ENCODE data around the gene PWP1. TPM values are rescaled to one million over a fixed set of nuclear protein-coding genes. Genes with fewer than 3 reads are reported as not detected.
A peak's percentile ranks its signal among the peaks of the same experiment; 100 is the strongest.

The PWP1 gene
- total and polyA plus RNA-seq, 9 of the 15 experiments (the other 6 are each of a cell fraction or from before 2014, with no cell fraction given): 61.6 to 401 (median 111) TPM

DNA sequence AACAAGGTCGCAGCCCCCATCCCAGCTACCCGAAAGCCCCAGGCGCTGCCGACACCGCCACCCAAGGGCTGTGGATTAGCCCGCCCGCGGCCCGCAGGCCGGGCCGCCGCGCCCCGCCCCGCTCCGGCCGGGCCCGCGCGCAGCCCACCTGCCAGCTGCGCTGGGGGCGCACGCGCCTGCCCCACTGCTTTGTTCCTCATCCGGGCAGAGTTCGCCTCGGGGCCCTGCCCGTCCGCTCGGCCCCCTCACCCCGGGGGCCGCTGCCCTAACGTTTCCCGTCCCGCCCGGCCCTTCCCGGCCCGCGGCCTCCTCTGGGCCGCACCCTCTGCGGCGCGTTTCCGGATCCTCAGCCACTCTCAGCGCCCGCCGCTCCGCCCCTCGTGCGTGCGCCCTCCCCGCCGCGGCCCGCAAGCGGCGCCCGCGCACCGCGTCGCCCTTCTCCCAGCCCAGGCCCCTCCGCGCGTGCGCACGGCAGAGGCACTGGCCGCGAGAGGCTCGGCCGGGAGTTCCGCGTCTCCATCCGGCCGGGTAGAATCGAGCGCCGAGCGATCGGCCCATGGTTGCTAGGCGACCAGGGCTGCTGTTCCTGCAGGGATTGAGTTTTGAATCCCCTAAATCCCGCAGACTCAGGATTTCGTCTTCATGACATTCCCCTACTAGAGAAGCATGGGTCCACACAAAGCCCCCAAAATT, 75.4 kb downstream of the PWP1 start, which contains the start of gene PRDM4 (continued):
- TF ChIP-seq L3MBTL2 (IDR thresholded peaks at IDR 0.05) (peak; percentile 77), HDAC6 (IDR thresholded peaks at IDR 0.05; ENCODE audit: low read depth, low read length) (no peak), MAZ (CRISPR knock-in tag; conservative IDR thresholded peaks at IDR 0.05 in 1 of 2, IDR thresholded peaks at IDR 0.05 in 1 of 2) (peak; percentile 59 to 93; a peak in 3 of 4 replicates), HMBOX1 (IDR thresholded peaks at IDR 0.05) (no peak), ZNF444 (CRISPR knock-in tag; IDR thresholded peaks at IDR 0.05) (no peak), ZC3H11A (IDR thresholded peaks at IDR 0.05; ENCODE audit: low read depth, low read length) (no peak), ATF1 (CRISPR knock-in tag; IDR thresholded peaks at IDR 0.05) (0 out of 2 replicates have a peak, but pooled peaks have one; percentile 50), ATF1 (tag; IDR thresholded peaks at IDR 0.05) (peak; percentile 87), ZNF57 (CRISPR knock-in tag; IDR thresholded peaks at IDR 0.05) (no peak), MLLT1 (IDR thresholded peaks at IDR 0.05) (peak in 1 of 2 experiments; percentile 99; a peak in 2 of 4 replicates), MYC (IDR thresholded peaks at IDR 0.05; ENCODE audit: low read depth, low read length) (peak; percentile 83), MYC (CRISPR knock-in tag; IDR thresholded peaks at IDR 0.05; ENCODE audit: borderline replicate concordance, low read depth) (no peak), YBX1 (IDR thresholded peaks at IDR 0.05) (no peak)
- TF ChIP-seq, protein P1, sequence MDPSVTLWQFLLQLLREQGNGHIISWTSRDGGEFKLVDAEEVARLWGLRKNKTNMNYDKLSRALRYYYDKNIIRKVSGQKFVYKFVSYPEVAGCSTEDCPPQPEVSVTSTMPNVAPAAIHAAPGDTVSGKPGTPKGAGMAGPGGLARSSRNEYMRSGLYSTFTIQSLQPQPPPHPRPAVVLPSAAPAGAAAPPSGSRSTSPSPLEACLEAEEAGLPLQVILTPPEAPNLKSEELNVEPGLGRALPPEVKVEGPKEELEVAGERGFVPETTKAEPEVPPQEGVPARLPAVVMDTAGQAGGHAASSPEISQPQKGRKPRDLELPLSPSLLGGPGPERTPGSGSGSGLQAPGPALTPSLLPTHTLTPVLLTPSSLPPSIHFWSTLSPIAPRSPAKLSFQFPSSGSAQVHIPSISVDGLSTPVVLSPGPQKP (CRISPR knock-in tag; IDR thresholded peaks at IDR 0.05): no peak
- TF ChIP-seq, protein P2, sequence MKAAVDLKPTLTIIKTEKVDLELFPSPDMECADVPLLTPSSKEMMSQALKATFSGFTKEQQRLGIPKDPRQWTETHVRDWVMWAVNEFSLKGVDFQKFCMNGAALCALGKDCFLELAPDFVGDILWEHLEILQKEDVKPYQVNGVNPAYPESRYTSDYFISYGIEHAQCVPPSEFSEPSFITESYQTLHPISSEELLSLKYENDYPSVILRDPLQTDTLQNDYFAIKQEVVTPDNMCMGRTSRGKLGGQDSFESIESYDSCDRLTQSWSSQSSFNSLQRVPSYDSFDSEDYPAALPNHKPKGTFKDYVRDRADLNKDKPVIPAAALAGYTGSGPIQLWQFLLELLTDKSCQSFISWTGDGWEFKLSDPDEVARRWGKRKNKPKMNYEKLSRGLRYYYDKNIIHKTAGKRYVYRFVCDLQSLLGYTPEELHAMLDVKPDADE (conservative IDR thresholded peaks at IDR 0.05; ENCODE audit: control insufficient read depth, low read depth, low read length): no peak; the same call in 1 of the 2 replicates
- TF ChIP-seq, protein P3, sequence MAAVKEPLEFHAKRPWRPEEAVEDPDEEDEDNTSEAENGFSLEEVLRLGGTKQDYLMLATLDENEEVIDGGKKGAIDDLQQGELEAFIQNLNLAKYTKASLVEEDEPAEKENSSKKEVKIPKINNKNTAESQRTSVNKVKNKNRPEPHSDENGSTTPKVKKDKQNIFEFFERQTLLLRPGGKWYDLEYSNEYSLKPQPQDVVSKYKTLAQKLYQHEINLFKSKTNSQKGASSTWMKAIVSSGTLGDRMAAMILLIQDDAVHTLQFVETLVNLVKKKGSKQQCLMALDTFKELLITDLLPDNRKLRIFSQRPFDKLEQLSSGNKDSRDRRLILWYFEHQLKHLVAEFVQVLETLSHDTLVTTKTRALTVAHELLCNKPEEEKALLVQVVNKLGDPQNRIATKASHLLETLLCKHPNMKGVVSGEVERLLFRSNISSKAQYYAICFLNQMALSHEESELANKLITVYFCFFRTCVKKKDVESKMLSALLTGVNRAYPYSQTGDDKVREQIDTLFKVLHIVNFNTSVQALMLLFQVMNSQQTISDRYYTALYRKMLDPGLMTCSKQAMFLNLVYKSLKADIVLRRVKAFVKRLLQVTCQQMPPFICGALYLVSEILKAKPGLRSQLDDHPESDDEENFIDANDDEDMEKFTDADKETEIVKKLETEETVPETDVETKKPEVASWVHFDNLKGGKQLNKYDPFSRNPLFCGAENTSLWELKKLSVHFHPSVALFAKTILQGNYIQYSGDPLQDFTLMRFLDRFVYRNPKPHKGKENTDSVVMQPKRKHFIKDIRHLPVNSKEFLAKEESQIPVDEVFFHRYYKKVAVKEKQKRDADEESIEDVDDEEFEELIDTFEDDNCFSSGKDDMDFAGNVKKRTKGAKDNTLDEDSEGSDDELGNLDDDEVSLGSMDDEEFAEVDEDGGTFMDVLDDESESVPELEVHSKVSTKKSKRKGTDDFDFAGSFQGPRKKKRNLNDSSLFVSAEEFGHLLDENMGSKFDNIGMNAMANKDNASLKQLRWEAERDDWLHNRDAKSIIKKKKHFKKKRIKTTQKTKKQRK (IDR thresholded peaks at IDR 0.05; ENCODE audit: borderline replicate concordance, low read depth, low read length): no peak
- TF ChIP-seq, protein P4, sequence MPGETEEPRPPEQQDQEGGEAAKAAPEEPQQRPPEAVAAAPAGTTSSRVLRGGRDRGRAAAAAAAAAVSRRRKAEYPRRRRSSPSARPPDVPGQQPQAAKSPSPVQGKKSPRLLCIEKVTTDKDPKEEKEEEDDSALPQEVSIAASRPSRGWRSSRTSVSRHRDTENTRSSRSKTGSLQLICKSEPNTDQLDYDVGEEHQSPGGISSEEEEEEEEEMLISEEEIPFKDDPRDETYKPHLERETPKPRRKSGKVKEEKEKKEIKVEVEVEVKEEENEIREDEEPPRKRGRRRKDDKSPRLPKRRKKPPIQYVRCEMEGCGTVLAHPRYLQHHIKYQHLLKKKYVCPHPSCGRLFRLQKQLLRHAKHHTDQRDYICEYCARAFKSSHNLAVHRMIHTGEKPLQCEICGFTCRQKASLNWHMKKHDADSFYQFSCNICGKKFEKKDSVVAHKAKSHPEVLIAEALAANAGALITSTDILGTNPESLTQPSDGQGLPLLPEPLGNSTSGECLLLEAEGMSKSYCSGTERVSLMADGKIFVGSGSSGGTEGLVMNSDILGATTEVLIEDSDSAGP (CRISPR knock-in tag; IDR thresholded peaks at IDR 0.05): no peak
